Caco-2 (cell line): ENCODE measurements around the gene PTER. TPM values are rescaled to one million over a fixed set of nuclear protein-coding genes. Genes with fewer than 3 reads are reported as not detected.
A peak's percentile ranks its signal among the peaks of the same experiment; 100 is the strongest.

Experiments
- BruUV-seq: library from RNA; stranded (reverse); fragments of 400-500 nt; replicated peaks from 2 replicates; lab custom pipeline; 2021; lab: Mats Ljungman, UMichigan
- CTCF ChIA-PET: fragments of 300-600 bp; sonication (Branson Sonifier 250); formaldehyde crosslinking; loops from one replicate; lab custom pipeline; 2022; ENCODE audit warnings: antibody characterized with exemption; lab: Charles Lee
- POLR2A ChIA-PET: fragments of 300-600 bp; sonication (Branson Sonifier 250); formaldehyde crosslinking; loops from one replicate; lab custom pipeline; 2022; ENCODE audit warnings: antibody characterized with exemption; lab: Charles Lee
- DNase-seq, 2 experiments: peaks; one replicate each; pipeline versions ENCODE4 v3.0.0 to v3.0.0-alpha.2; 2020 to 2022
- H3K27me3 ChIP-seq: replicated peaks from 2 replicates; pipeline ENCODE4 v1.6.0; 2011; ENCODE audit warnings: low read length; ENCODE audit not compliant: control insufficient read depth, insufficient read depth
- H3K36me3 ChIP-seq: 2 replicates; pipeline ENCODE4 v1.5.1; 2011; ENCODE audit warnings: low read length; ENCODE audit not compliant: control insufficient read depth, insufficient read depth
- H3K4me1 ChIP-seq: fragments of 250-450 bp; sonication (Bioruptor Pico); 2 replicates; pipeline ENCODE4 v1.5.1; 2020; ENCODE audit warnings: mild to moderate bottlenecking
- H3K4me3 ChIP-seq: 2 replicates; pipeline ENCODE4 v1.5.1; 2011; ENCODE audit warnings: low read depth, mild to moderate bottlenecking, control low read depth, low read length
- H3K9me3 ChIP-seq: fragments of 250-450 bp; sonication (Bioruptor Pico); 2 replicates; pipeline ENCODE4 v1.5.1; 2020; ENCODE audit warnings: mild to moderate bottlenecking, moderate library complexity
- H3K27ac Mint-ChIP-seq: one replicate; pipeline ENCODE4 v1.8.0; 2022; ENCODE audit warnings: mixed read lengths; ENCODE audit not compliant: unreplicated experiment
- H3K27me3 Mint-ChIP-seq: one replicate; pipeline ENCODE4 v1.8.0; 2022; ENCODE audit warnings: mixed read lengths; ENCODE audit not compliant: insufficient read depth, unreplicated experiment
- H3K36me3 Mint-ChIP-seq: one replicate; pipeline ENCODE4 v1.8.0; 2022; ENCODE audit warnings: mild to moderate bottlenecking, mixed read lengths; ENCODE audit not compliant: insufficient read depth, unreplicated experiment
- H3K4me1 Mint-ChIP-seq: one replicate; pipeline ENCODE4 v1.8.0; 2022; ENCODE audit warnings: low read depth, mixed read lengths; ENCODE audit not compliant: unreplicated experiment
- H3K4me3 Mint-ChIP-seq: one replicate; pipeline ENCODE4 v1.8.0; 2022; ENCODE audit warnings: mild to moderate bottlenecking, moderate library complexity, mixed read lengths; ENCODE audit not compliant: unreplicated experiment
- H3K9me3 Mint-ChIP-seq: one replicate; pipeline ENCODE4 v1.8.0; 2022; ENCODE audit warnings: mixed read lengths; ENCODE audit not compliant: unreplicated experiment
- CTCF ChIP-seq, 2 experiments: fragments of 200-600 bp in 1 of 2; IDR thresholded peaks; 1 replicate in 1 of 2; 2 replicates in 1 of 2; pipeline versions ENCODE4 v1.5.1 to v1.8.0; 2011 to 2022; ENCODE audit warnings: antibody characterized with exemption in 1 of 2, control low read depth in 1 of 2, inconsistent platforms in 1 of 2, low read depth in 1 of 2, low read length in 1 of 2, mild to moderate bottlenecking in 1 of 2, moderate library complexity in 1 of 2; ENCODE audit not compliant: insufficient read depth in 1 of 2, severe bottlenecking in 1 of 2, unreplicated experiment in 1 of 2
- intact Hi-C: fragments of 100-400 bp; cut with micrococcal nuclease; formaldehyde crosslinking; loops from one replicate; pipeline ENCODE4 v1.10.0; 2022; ENCODE audit not compliant: unreplicated experiment
- total RNA-seq: library from RNA; stranded (reverse); gene quantifications from 2 replicates; pipeline ENCODE4 v1.2.3, GENCODE V29; 2022

The PTER gene
- total RNA-seq, 1 experiment from 2014 or later: 27.4 TPM

GRCh38 chr10:16439295-16439694 lies 2.5 kb downstream of the PTER start:
- no peak for DNase-seq
- no peaks in the 10 kb centered on the region for H3K27me3 ChIP-seq
- intact Hi-C loops: loop anchor here (5.0 to 10.0 kb wide), 2 partner anchors 108 to 534 kb away; no protein-coding TSS in a partner anchor
- Mint-ChIP-seq H3K36me3 (peaks cover 45% of the 10 kb centered on the region), H3K4me3 (no peak overlapping the region), H3K27ac (peak overlapping the region; percentile 38), H3K4me1 (peaks cover 6% of the 10 kb centered on the region), H3K9me3 (no peaks in the 10 kb centered on the region), H3K27me3 (no peaks in the 10 kb centered on the region)
- TF ChIP-seq CTCF (IDR thresholded peaks at IDR 0.05; ENCODE audit: insufficient read depth in 1 of 2, low read depth in 1 of 2, low read length in 1 of 2, severe bottlenecking in 1 of 2, unreplicated experiment in 1 of 2): no peak
- BruUV-seq: TSS peak; percentile 25
- CTCF ChIA-PET: no interaction called here
- H3K36me3 ChIP-seq: peaks cover 2% of the 10 kb centered on the region
- no peaks in the 10 kb centered on the region for H3K9me3 ChIP-seq
- peaks cover 7% of the 10 kb centered on the region for H3K4me1 ChIP-seq
- POLR2A ChIA-PET: no interaction called here
- H3K4me3 ChIP-seq: no peak overlapping the region

- H3K36me3 ChIP-seq: peaks cover 2% of the 10 kb centered on the region
- H3K27ac Mint-ChIP-seq: no peak overlapping the region
- no peaks in the 10 kb centered on the region for H3K27me3 Mint-ChIP-seq
- H3K36me3 Mint-ChIP-seq: peaks cover 51% of the 10 kb centered on the region
- peaks cover 7% of the 10 kb centered on the region for H3K4me1 ChIP-seq
- H3K27me3 ChIP-seq: no peaks in the 10 kb centered on the region
- H3K4me3 Mint-ChIP-seq: no peak overlapping the region
- intact Hi-C loops: no loop called here
- DNase-seq: no peak
- H3K4me3 ChIP-seq: no peak overlapping the region
- H3K9me3 ChIP-seq: no peaks in the 10 kb centered on the region
- TF ChIP-seq CTCF (IDR thresholded peaks at IDR 0.05; ENCODE audit: insufficient read depth in 1 of 2, low read depth in 1 of 2, low read length in 1 of 2, severe bottlenecking in 1 of 2, unreplicated experiment in 1 of 2): no peak
- peaks cover 6% of the 10 kb centered on the region for H3K4me1 Mint-ChIP-seq
- BruUV-seq: no TSS peak
- H3K9me3 Mint-ChIP-seq: no peaks in the 10 kb centered on the region
- ChIA-PET CTCF (no interaction called here), POLR2A (interaction anchor here (0.5 kb wide), 1 partner anchor 8 kb away, joined by 4 read pairs; no protein-coding TSS in a partner anchor)
Observed at GRCh38 chr10:16440396-16441133, 3.8 kb downstream of the PTER start.

GRCh38 chr10:16441173-16441840 lies 4.5 kb downstream of the PTER start:
- ChIA-PET POLR2A (no interaction called here), CTCF (no interaction called here)
- H3K9me3 Mint-ChIP-seq: no peaks in the 10 kb centered on the region
- BruUV-seq: no TSS peak
- no peak overlapping the region for H3K4me3 Mint-ChIP-seq
- no peak overlapping the region for H3K27ac Mint-ChIP-seq
- Histone ChIP-seq H3K9me3 (no peaks in the 10 kb centered on the region), H3K36me3 (peaks cover 2% of the 10 kb centered on the region), H3K4me3 (no peak overlapping the region), H3K27me3 (no peaks in the 10 kb centered on the region), H3K4me1 (peaks cover 7% of the 10 kb centered on the region)
- DNase-seq: no peak
- H3K27me3 Mint-ChIP-seq: no peaks in the 10 kb centered on the region
- no peak for TF ChIP-seq CTCF (IDR thresholded peaks at IDR 0.05; ENCODE audit: insufficient read depth in 1 of 2, low read depth in 1 of 2, low read length in 1 of 2, severe bottlenecking in 1 of 2, unreplicated experiment in 1 of 2)
- peaks cover 6% of the 10 kb centered on the region for H3K4me1 Mint-ChIP-seq
- intact Hi-C loops: no loop called here
- H3K36me3 Mint-ChIP-seq: peaks cover 52% of the 10 kb centered on the region
